Neural cell (in vitro differentiated cells): ENCODE data around the gene LCOR. TPM values are rescaled to one million over a fixed set of nuclear protein-coding genes. Genes with fewer than 3 reads are reported as not detected.

Experiments
- H2AFZ ChIP-seq: fragments of 200-600, 300-800 bp; sonication (generic), shearing (Covaris generic); 2 replicates; pipeline ENCODE4 v1.6.0; 2014; ENCODE audit warnings: low read depth, mild to moderate bottlenecking, antibody characterized with exemption, low read length, moderate library complexity
- H3F3A ChIP-seq: fragments of 200-600 bp; shearing (Covaris generic); 2 replicates; pipeline ENCODE4 v1.6.1; 2016; ENCODE audit warnings: mild to moderate bottlenecking, moderate library complexity, mixed read lengths, antibody characterized with exemption, low read length; ENCODE audit not compliant: insufficient read depth, poor library complexity, severe bottlenecking
- H3K27ac ChIP-seq: fragments of 200-600, 300-800 bp; sonication (generic), shearing (Covaris generic); 2 replicates; pipeline ENCODE4 v1.5.1; 2014; ENCODE audit warnings: mild to moderate bottlenecking, low read length, moderate library complexity
- H3K27me3 ChIP-seq: fragments of 300-800, 200-600 bp; sonication (generic), shearing (Covaris generic); 2 replicates; pipeline ENCODE4 v1.6.0; 2014; ENCODE audit warnings: mild to moderate bottlenecking, low read depth, low read length, moderate library complexity; ENCODE audit not compliant: insufficient read depth
- H3K36me3 ChIP-seq: fragments of 300-800, 200-600 bp; sonication (generic), shearing (Covaris generic); 2 replicates; pipeline ENCODE4 v1.5.1; 2014; ENCODE audit warnings: mild to moderate bottlenecking, antibody characterized with exemption, low read length, moderate library complexity; ENCODE audit not compliant: insufficient read depth
- H3K4me2 ChIP-seq: fragments of 300-800, 200-600 bp; sonication (generic), shearing (Covaris generic); 2 replicates; pipeline ENCODE4 v1.6.0; 2014; ENCODE audit warnings: mild to moderate bottlenecking, low read length
- H3K4me3 ChIP-seq: fragments of 300-800, 200-600 bp; sonication (generic), shearing (Covaris generic); 2 replicates; pipeline ENCODE4 v1.5.1; 2014; ENCODE audit warnings: mild to moderate bottlenecking, low read length, moderate library complexity
- H3K79me2 ChIP-seq: fragments of 200-600 bp; shearing (Covaris generic); replicated peaks from 2 replicates; pipeline ENCODE4 v1.6.0; 2014; ENCODE audit warnings: mild to moderate bottlenecking, low read length, moderate library complexity; ENCODE audit not compliant: insufficient read depth
- H3K9ac ChIP-seq: fragments of 300-800, 200-600 bp; sonication (generic), shearing (Covaris generic); 2 replicates; pipeline ENCODE4 v1.6.1; 2016; ENCODE audit warnings: mild to moderate bottlenecking, low read length, mixed read lengths
- H3K9me2 ChIP-seq: fragments of 200-600 bp; shearing (Covaris generic); 2 replicates; pipeline ENCODE4 v1.6.1; 2016; ENCODE audit warnings: mild to moderate bottlenecking, low read length, mixed read lengths; ENCODE audit not compliant: insufficient read depth
- H3K9me3 ChIP-seq: fragments of 200-600, 300-800 bp; sonication (generic), shearing (Covaris generic); 2 replicates; pipeline ENCODE4 v1.6.1; 2016; ENCODE audit warnings: mild to moderate bottlenecking, mixed run types, low read length, moderate library complexity, mixed read lengths
- H4K20me1 ChIP-seq: fragments of 200-600 bp; shearing (Covaris generic); 2 replicates; pipeline ENCODE4 v1.6.1; 2016; ENCODE audit warnings: mild to moderate bottlenecking, mixed run types; ENCODE audit not compliant: insufficient read depth
- EP300 ChIP-seq: fragments of 450-650 bp; conservative IDR thresholded peaks from 2 replicates; pipeline ENCODE4 v1.6.1; 2014; ENCODE audit warnings: antibody characterized with exemption, mild to moderate bottlenecking, moderate library complexity; ENCODE audit not compliant: poor library complexity, severe bottlenecking
- EZH2 ChIP-seq: fragments of 200-600, 300-800 bp; shearing (Covaris generic), sonication (generic); IDR thresholded peaks from 2 replicates; pipeline ENCODE4 v1.6.1; 2014; ENCODE audit warnings: antibody characterized with exemption, low read length, borderline replicate concordance, mild to moderate bottlenecking; ENCODE audit not compliant: insufficient read depth, poor library complexity, severe bottlenecking
- MXI1 ChIP-seq: fragments of 450-650 bp; conservative IDR thresholded peaks from 2 replicates; pipeline ENCODE4 v1.6.1; 2014; ENCODE audit warnings: antibody characterized with exemption, mild to moderate bottlenecking; ENCODE audit not compliant: poor library complexity, severe bottlenecking
- POLR2AphosphoS5 ChIP-seq: IDR thresholded peaks from 2 replicates; pipeline ENCODE4 v1.6.1; 2012
- RAD21 ChIP-seq: fragments of 450-650 bp; conservative IDR thresholded peaks from 2 replicates; pipeline ENCODE4 v1.6.1; 2014; ENCODE audit warnings: antibody characterized with exemption, mild to moderate bottlenecking, moderate library complexity
- SMC3 ChIP-seq: fragments of 450-650 bp; conservative IDR thresholded peaks from 2 replicates; pipeline ENCODE4 v1.6.1; 2014; ENCODE audit warnings: antibody characterized with exemption, mild to moderate bottlenecking, moderate library complexity; ENCODE audit not compliant: poor library complexity
- TAF1 ChIP-seq: IDR thresholded peaks from 2 replicates; pipeline ENCODE4 v1.6.1; 2012; ENCODE audit warnings: low read depth
- polyA plus RNA-seq: library from polyadenylated mRNA; depleted of rRNA; stranded (reverse); fragments of >200 nt; gene quantifications from 2 replicates; pipeline ENCODE4 v1.2.3, GENCODE V29; 2014
- TF ChIP-seq, protein P1 (sequence below): fragments of 450-650 bp; IDR thresholded peaks from 2 replicates; pipeline ENCODE4 v1.5.1; 2014; ENCODE audit warnings: antibody characterized with exemption, mild to moderate bottlenecking, moderate library complexity; ENCODE audit not compliant: poor library complexity, severe bottlenecking
- TF ChIP-seq, protein P2 (sequence below): IDR thresholded peaks from 2 replicates; pipeline ENCODE4 v1.6.1; 2012; ENCODE audit warnings: borderline replicate concordance

Gene LCOR
- polyA plus RNA-seq, 1 donor from 2014 or later, result 61.1 TPM

DNA sequence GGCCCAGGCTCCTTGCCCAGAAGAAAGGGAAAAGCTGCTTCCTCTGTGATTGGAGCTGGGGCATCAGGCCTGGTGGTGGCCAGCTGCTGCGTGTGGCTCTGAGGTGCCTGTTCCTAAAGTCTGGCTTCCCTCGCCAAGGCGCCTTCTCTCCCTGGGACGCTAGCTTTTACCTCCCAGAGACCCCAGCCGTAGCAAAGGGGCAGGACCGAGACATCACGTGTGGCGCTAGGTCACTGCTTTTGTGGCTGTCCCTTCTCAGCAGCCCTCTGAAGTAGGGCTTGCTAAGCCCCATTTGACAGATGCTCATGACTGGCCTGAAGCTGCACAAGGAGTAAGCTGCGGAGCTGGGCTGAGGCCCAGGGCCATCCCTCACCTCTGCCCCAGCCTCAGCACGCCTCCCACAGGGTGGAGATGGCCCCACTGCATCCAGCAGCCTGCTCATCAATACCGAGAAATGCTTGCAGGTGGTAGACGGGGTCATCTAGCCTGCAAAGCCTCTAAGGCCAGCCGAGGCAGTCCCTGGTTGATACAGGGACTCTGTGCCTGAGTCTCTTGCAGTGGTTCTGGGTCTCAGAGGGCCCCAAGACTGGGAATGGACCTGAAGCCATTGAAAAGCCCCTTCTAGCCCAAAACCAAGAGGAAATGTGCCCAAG lies 171.2 kb downstream of the LCOR start:
- no peak overlapping the region for H3K4me2 ChIP-seq
- H3K9ac ChIP-seq, result no peak overlapping the region
- no peaks in the 10 kb centered on the region for H3K27me3 ChIP-seq
- no peak overlapping the region for H2AFZ ChIP-seq
- TF ChIP-seq TAF1 (no peak), RAD21 (no peak), EP300 (no peak), MXI1 (no peak), SMC3 (no peak), POLR2AphosphoS5 (no peak), EZH2 (no peak)
- TF ChIP-seq, protein P1, sequence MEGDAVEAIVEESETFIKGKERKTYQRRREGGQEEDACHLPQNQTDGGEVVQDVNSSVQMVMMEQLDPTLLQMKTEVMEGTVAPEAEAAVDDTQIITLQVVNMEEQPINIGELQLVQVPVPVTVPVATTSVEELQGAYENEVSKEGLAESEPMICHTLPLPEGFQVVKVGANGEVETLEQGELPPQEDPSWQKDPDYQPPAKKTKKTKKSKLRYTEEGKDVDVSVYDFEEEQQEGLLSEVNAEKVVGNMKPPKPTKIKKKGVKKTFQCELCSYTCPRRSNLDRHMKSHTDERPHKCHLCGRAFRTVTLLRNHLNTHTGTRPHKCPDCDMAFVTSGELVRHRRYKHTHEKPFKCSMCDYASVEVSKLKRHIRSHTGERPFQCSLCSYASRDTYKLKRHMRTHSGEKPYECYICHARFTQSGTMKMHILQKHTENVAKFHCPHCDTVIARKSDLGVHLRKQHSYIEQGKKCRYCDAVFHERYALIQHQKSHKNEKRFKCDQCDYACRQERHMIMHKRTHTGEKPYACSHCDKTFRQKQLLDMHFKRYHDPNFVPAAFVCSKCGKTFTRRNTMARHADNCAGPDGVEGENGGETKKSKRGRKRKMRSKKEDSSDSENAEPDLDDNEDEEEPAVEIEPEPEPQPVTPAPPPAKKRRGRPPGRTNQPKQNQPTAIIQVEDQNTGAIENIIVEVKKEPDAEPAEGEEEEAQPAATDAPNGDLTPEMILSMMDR, result no peak
- TF ChIP-seq, protein P2, sequence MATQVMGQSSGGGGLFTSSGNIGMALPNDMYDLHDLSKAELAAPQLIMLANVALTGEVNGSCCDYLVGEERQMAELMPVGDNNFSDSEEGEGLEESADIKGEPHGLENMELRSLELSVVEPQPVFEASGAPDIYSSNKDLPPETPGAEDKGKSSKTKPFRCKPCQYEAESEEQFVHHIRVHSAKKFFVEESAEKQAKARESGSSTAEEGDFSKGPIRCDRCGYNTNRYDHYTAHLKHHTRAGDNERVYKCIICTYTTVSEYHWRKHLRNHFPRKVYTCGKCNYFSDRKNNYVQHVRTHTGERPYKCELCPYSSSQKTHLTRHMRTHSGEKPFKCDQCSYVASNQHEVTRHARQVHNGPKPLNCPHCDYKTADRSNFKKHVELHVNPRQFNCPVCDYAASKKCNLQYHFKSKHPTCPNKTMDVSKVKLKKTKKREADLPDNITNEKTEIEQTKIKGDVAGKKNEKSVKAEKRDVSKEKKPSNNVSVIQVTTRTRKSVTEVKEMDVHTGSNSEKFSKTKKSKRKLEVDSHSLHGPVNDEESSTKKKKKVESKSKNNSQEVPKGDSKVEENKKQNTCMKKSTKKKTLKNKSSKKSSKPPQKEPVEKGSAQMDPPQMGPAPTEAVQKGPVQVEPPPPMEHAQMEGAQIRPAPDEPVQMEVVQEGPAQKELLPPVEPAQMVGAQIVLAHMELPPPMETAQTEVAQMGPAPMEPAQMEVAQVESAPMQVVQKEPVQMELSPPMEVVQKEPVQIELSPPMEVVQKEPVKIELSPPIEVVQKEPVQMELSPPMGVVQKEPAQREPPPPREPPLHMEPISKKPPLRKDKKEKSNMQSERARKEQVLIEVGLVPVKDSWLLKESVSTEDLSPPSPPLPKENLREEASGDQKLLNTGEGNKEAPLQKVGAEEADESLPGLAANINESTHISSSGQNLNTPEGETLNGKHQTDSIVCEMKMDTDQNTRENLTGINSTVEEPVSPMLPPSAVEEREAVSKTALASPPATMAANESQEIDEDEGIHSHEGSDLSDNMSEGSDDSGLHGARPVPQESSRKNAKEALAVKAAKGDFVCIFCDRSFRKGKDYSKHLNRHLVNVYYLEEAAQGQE, result no peak
- H3K9me3 ChIP-seq, result no peaks in the 10 kb centered on the region
- no peaks in the 10 kb centered on the region for H3F3A ChIP-seq
- H4K20me1 ChIP-seq, result no peaks in the 10 kb centered on the region
- no peaks in the 10 kb centered on the region for H3K79me2 ChIP-seq
- no peaks in the 10 kb centered on the region for H3K36me3 ChIP-seq
- H3K27ac ChIP-seq, result no peak overlapping the region
- H3K9me2 ChIP-seq, result no peaks in the 10 kb centered on the region
- no peak overlapping the region for H3K4me3 ChIP-seq

GRCh38 chr10:97003804-97004201 lies 171.7 kb downstream of the LCOR start:
- no peak overlapping the region for H3K9ac ChIP-seq
- H3K27ac ChIP-seq, result no peak overlapping the region
- H2AFZ ChIP-seq, result no peak overlapping the region
- H4K20me1 ChIP-seq, result no peaks in the 10 kb centered on the region
- H3K4me3 ChIP-seq, result no peak overlapping the region
- no peaks in the 10 kb centered on the region for H3K9me3 ChIP-seq
- no peak overlapping the region for H3K4me2 ChIP-seq
- no peaks in the 10 kb centered on the region for H3K9me2 ChIP-seq
- H3K27me3 ChIP-seq, result no peaks in the 10 kb centered on the region
- TF ChIP-seq, protein P2, result no peak
- no peak for TF ChIP-seq MXI1
- TF ChIP-seq EP300, result no peak
- no peak for TF ChIP-seq EZH2
- no peak for TF ChIP-seq SMC3
- TF ChIP-seq RAD21, result no peak
- no peak for TF ChIP-seq TAF1
- TF ChIP-seq, protein P1, result no peak
- TF ChIP-seq POLR2AphosphoS5, result no peak
- no peaks in the 10 kb centered on the region for H3K36me3 ChIP-seq
- no peaks in the 10 kb centered on the region for H3K79me2 ChIP-seq
- no peaks in the 10 kb centered on the region for H3F3A ChIP-seq
